KOPT-K1 (cell line): Measurements from ENCODE around the gene MRPS27.

Experiments used
- H3K27ac ChIP-seq: fragments of 200-600 bp; sonication (generic); 2 replicates; pipeline ENCODE4 v1.5.1; 2016; ENCODE audit warnings: antibody characterized with exemption, mild to moderate bottlenecking, low read depth, low read length; ENCODE audit not compliant: poor library complexity, severe bottlenecking
- H3K36me3 ChIP-seq: fragments of 200-600 bp; sonication (generic); 2 replicates; pipeline ENCODE4 v1.5.1; 2017; ENCODE audit warnings: antibody characterized with exemption, mild to moderate bottlenecking, low read length, moderate library complexity; ENCODE audit not compliant: insufficient read depth
- H3K9me3 ChIP-seq: fragments of 200-600 bp; sonication (generic); 2 replicates; pipeline ENCODE4 v1.5.1; 2017; ENCODE audit warnings: antibody characterized with exemption, low read length, mild to moderate bottlenecking; ENCODE audit not compliant: insufficient read depth, poor library complexity, severe bottlenecking

The MRPS27 gene

DNA sequence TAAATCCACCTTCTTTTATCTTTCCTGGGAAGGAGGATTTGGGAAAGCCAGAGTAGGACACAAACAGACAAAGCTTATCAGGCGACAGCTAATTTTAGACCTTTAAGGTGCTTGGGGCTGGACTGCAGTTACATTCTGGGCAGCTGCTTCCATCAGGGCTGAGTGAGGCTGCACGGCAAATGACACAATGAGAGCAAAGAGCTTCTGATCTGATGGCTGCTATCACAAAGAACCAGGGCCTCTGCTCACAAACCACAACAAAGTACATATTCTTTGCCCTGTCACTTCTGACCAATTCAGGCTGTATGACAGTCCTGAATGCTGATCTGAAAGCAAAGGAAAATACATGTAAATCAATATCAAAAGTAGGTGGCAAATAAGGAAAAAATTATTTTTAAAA, 93.1 kb downstream of the MRPS27 start:
- H3K27ac ChIP-seq: no peak overlapping the region
- no peaks in the 10 kb centered on the region for H3K9me3 ChIP-seq
- peaks cover 94% of the 10 kb centered on the region for H3K36me3 ChIP-seq

- Histone ChIP-seq H3K27ac (no peak overlapping the region), H3K36me3 (peaks cover 94% of the 10 kb centered on the region), H3K9me3 (no peaks in the 10 kb centered on the region)
Observed at GRCh38 chr5:72225741-72226140, 94.3 kb downstream of the MRPS27 start.

DNA sequence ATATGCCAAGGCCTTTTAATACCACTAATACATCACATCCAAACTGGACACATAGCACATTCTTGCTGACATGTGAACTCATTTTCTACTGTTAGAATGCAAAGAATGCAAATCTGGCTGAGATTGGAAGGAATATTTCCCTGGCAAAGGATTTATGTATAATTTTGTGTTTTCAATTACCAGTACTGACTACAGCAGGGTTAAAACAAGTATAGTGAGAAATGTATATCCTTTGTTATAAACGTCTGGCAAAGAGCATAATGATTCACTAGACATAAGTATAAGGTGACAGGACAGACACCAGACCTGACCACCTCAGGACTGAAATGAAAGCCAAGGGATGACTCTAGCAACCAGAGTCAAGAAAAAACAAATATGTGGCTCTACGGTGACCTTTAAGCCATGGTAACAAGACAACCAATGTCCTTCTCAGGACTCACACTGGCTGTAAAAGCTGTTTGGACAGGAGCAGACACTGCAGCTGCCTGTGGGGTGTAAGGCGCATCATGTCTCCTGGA, 95.0 kb downstream of the MRPS27 start:
- Histone ChIP-seq H3K27ac (no peak overlapping the region), H3K9me3 (no peaks in the 10 kb centered on the region), H3K36me3 (peaks cover 94% of the 10 kb centered on the region)

DNA sequence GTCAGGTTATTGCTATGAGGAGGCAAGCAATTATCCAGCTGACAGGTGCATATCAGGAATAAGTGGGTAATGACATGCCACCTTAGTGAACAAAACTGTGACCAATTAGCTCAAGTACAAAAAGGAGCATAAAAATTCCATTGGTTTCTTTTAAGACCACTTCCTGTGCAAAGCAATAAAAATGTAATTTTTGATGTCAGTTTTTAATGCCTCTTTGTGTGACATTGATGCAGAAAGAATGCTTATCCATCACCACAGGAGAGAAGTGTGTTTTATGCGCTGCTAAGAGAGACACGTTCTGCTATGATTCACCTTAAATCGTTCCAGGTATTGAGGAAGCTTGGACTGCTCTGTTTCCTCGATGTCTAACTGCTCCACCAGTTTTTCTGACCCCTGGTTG, 96.7 kb downstream of the MRPS27 start:
- Histone ChIP-seq H3K27ac (no peak overlapping the region), H3K9me3 (no peaks in the 10 kb centered on the region), H3K36me3 (peaks cover 97% of the 10 kb centered on the region)

DNA sequence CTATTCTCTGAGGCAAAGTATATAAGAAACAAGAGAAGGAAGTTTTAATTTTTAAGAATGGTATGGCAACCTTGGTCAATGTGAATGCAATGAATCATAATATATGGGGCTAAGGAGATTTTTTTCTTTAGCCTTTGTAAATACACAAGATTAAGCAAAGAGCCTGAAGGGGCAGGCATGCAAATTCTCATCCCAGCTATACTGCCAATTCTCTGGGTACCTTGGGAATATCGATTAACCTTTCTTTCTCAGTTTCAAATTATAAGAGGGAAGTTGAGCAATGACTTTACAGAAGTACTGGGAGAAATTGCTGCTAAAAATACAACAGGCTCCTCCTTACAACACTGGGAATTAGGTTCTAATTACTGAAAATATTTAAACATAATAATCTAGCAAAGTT, 97.5 kb downstream of the MRPS27 start:
- Histone ChIP-seq H3K27ac (no peak overlapping the region), H3K9me3 (no peaks in the 10 kb centered on the region), H3K36me3 (peaks cover 99% of the 10 kb centered on the region)

DNA sequence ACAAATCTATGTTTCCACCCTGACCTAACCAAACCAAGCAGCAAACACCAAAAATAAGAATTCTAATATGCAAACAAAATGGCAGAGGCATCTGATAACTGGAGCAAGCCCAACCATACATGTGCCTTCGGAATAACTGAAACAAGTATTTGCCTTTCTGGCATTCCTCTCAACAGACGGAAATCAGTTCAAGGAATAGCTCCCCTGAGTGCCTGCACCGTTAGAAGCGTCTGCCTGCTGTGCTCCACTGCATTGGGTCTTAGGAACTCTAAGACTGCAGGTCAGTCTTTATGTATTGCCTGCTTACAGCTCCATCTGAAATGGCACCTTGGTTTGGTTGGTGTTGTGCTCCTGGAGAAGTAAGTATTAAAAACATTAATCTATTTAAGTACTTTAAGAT, 98.5 kb downstream of the MRPS27 start:
- peaks cover 100% of the 10 kb centered on the region for H3K36me3 ChIP-seq

GRCh38 chr5:72221099-72221498, 98.9 kb downstream of the MRPS27 start:
- Histone ChIP-seq H3K36me3 (peaks cover 97% of the 10 kb centered on the region), H3K27ac (no peak overlapping the region), H3K9me3 (no peaks in the 10 kb centered on the region)

More for the DNA sequence above, 98.5 kb downstream of the MRPS27 start:
- Histone ChIP-seq H3K27ac (no peak overlapping the region), H3K9me3 (no peaks in the 10 kb centered on the region)

DNA sequence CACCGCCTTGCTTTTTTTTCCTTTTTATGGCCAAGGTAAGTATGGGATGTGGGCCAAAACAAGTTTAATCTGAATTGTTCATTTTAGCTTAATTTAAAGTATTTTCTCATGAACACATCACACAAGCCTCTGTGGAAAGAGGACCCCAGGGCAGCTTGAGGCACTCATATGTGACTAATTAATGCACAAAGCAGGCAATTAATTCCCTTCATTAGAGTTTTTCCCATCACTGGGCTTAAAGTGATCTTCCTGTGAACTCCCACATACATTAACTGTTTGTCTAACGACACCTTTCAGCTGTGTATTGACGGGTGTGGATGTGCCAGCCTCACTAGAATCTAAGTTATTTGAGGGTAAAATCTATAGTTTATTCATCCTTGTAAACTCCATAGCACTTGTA, 103.3 kb downstream of the MRPS27 start:
- no peaks in the 10 kb centered on the region for H3K9me3 ChIP-seq
- peaks cover 63% of the 10 kb centered on the region for H3K36me3 ChIP-seq
- no peak overlapping the region for H3K27ac ChIP-seq

GRCh38 chr5:72214168-72214567, 105.9 kb downstream of the MRPS27 start:
- Histone ChIP-seq H3K9me3 (no peaks in the 10 kb centered on the region), H3K27ac (no peak overlapping the region), H3K36me3 (peaks cover 37% of the 10 kb centered on the region)

DNA sequence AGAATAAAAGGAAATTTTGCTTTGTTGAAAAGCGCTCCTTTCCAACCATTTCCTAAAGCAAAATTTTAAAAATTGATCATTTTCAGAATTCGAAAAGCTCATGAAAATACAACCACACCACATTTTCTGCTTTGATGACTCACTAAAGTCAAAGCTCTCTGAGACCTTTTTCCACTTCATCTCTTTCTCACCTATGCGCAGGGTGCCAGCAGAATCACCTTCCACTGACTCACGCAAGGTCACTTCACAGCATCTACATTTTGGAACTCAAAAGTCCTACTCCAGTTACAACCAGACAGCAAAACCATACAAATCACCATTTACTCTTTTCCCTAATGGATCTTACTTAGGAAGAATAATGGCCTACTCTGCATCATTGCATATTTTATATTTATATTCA, 106.6 kb downstream of the MRPS27 start:
- H3K36me3 ChIP-seq: peaks cover 30% of the 10 kb centered on the region
- no peak overlapping the region for H3K27ac ChIP-seq
- H3K9me3 ChIP-seq: no peaks in the 10 kb centered on the region

DNA sequence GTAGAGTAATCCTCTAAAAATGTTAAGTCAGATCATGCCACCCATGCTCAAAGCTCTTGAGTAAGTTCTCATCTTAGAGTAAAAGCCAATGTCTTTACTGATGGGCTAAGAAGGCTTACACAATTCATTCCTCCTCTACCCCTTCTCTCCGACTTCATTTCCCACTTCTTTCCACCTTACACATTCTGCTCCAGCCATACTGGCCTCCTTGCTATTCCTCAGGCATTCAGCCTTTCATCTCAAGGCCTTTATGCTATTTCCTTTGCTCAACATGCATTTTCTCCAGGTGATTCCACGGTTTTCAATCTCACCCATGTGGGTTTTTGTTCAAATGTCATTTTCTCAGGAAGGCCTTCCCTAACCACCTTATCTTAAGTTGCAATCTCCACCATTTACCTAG, 107.9 kb downstream of the MRPS27 start:
- H3K27ac ChIP-seq: no peak overlapping the region
- peaks cover 17% of the 10 kb centered on the region for H3K36me3 ChIP-seq
- no peaks in the 10 kb centered on the region for H3K9me3 ChIP-seq

- no peak overlapping the region for H3K27ac ChIP-seq
- no peaks in the 10 kb centered on the region for H3K9me3 ChIP-seq
- H3K36me3 ChIP-seq: 0 out of 2 replicates have a peak, but pooled peaks cover 9% of the 10 kb centered on the region
Observed at GRCh38 chr5:72210888-72211678, 109.0 kb downstream of the MRPS27 start.

DNA sequence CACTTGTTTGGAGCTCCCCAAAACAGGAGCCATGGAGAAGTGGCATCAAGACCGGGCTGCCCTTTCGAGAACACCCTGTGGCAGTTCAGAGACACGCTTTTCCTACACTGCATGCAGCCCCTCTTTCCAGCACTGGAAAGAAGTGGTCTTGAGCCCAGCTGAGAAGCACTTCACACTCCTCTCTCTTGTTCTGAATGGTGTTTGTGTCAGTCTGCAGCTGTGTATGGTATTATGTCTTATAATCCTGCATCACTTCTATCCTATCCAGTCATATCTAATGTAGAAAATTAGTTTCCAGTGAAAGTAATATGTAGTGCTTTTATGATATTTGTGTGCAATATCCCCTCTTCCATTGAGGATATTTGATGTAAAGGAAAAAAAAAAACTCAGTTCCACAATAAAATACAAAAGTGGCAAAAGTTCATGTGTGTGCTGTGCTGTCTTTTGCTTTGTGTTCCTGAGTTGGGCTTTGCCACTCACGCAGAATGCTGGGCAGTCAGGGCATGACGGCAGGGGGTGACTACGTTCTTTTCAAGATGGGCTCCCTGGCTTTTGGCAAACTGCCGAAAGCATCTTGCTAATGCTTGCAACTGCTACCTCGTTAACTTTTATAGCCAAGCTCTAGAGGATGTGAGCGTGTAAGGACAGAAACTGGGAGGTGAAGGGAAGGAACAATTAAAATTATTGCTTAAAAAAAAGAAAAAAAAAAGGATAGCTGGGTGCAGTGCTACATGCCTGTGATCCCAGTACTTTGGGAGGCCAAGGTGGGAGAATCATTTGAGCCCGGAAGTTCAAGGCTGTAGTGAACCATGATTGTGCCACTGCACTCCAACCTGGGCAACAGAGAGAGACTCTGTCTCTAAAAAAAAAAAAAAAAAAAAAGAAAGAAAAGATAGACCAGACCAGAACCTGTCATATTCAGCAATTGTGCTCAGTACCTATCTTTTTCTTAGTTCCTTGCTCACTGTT, 110.6 kb downstream of the MRPS27 start:
- no peaks in the 10 kb centered on the region for H3K36me3 ChIP-seq
- no peaks in the 10 kb centered on the region for H3K9me3 ChIP-seq
- H3K27ac ChIP-seq: no peak overlapping the region

DNA sequence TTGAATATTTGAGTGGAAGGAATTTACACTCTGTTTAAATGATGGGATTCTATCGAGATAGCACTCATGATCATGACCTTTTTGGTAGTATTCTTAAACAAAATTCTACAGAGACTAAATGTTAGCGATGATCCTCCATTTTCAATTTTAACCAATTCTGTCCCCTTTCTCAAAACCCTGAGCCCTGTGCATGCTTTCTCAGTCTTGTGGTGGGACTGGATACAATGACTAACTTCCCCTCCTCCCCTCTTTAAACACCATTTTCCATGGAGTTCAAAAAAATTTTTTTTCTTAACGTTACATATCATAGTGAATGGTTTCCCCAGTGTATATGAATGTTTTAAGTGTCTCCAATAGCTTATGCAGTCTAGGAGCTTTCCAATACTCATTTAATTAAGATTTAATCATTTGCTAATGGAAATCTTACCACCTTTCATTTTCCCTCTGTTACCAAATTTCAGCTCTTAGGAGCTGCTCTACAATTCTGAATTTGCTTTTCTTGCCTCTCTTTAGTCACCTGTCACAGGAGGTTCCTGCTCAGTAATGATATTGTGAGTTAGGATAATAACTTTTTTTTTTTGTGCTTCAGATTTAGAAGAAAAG, 111.6 kb downstream of the MRPS27 start:
- no peaks in the 10 kb centered on the region for H3K36me3 ChIP-seq
- no peak overlapping the region for H3K27ac ChIP-seq
- H3K9me3 ChIP-seq: no peaks in the 10 kb centered on the region

DNA sequence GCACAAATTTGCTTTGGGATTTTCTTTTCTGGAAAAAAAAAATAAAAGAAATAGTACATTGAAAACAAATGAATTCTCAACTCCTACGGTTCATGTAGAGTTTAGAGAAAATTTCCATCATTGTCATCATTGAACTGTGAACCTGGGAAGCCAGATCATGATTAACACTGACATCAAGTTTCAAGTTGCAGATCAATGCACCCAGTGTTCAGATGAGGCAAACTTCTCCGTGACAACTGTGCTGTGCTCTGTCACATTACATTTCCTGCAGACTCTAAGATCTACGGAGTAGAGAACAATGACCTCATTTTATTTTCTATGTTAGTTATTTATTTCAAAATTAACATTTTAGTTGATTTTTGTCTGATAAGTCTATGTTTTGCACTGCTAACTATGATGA, 113.0 kb downstream of the MRPS27 start:
- H3K9me3 ChIP-seq: no peaks in the 10 kb centered on the region
- no peak overlapping the region for H3K27ac ChIP-seq
- no peaks in the 10 kb centered on the region for H3K36me3 ChIP-seq
